Spleen (tissue), 7 donors: ENCODE results near the gene NXNL2.

Experiments used
- POLR2A ChIP-seq, 3 donors: fragments of 450-650 bp; IDR thresholded peaks; one replicate each; pipeline ENCODE4 v1.5.1; 2017; ENCODE audit warnings: antibody characterized with exemption in 3 of 3, mild to moderate bottlenecking in 1 of 3
- TF ChIP-seq, protein P1 (sequence below), 11 experiments: fragments of 200-600 bp in 7 of 11; fragments of 450-650 bp in 4 of 11; sonication (generic) in 4 of 11; IDR thresholded peaks in 8 of 11; conservative IDR thresholded peaks in 3 of 11; 1 replicate in 7 of 11; 2 replicates in 4 of 11; pipeline versions ENCODE4 v1.4.0 to v1.8.0; 2016 to 2021; ENCODE audit warnings: antibody characterized with exemption in 11 of 11, inconsistent platforms in 4 of 11, mild to moderate bottlenecking in 1 of 11
- donor health status: DM: no; HTN: no; CAD: no; lungs with moderate emphysema.
- donor health status: DM: no; HTN: no; CAD: no.
- donor health status: DM: no; HTN: no; CAD: no.

DNA sequence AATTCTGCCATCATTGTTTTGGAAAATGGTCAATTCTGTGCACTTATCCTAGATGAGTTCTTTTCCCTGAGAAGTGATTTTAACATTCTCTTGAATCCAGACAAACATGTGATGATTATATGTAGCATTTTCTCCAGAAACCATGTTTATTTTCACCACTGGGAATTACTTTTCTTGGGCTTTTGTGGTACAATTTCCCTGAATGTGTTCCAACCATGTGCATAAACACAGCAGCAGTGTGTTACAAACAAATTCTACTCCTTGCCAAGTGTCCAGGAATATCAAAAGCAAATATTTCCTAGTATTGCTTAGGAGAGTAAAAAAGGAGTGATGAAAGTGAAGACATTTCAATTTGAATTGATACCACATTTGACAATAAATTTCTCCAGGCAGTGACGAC is 50.4 kb downstream of the NXNL2 start:
- no peak for TF ChIP-seq POLR2A (IDR thresholded peaks at IDR 0.05)
- TF ChIP-seq, protein P1, sequence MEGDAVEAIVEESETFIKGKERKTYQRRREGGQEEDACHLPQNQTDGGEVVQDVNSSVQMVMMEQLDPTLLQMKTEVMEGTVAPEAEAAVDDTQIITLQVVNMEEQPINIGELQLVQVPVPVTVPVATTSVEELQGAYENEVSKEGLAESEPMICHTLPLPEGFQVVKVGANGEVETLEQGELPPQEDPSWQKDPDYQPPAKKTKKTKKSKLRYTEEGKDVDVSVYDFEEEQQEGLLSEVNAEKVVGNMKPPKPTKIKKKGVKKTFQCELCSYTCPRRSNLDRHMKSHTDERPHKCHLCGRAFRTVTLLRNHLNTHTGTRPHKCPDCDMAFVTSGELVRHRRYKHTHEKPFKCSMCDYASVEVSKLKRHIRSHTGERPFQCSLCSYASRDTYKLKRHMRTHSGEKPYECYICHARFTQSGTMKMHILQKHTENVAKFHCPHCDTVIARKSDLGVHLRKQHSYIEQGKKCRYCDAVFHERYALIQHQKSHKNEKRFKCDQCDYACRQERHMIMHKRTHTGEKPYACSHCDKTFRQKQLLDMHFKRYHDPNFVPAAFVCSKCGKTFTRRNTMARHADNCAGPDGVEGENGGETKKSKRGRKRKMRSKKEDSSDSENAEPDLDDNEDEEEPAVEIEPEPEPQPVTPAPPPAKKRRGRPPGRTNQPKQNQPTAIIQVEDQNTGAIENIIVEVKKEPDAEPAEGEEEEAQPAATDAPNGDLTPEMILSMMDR (IDR thresholded peaks at IDR 0.05 in 8 of 11, conservative IDR thresholded peaks at IDR 0.05 in 3 of 11) = no peak
